B cell (primary cell): ENCODE data around the gene ANKS1B.

Experiments used
- CTCF ChIP-seq: fragments of 200-600 bp; IDR thresholded peaks from one replicate; pipeline ENCODE4 v1.8.0; 2022; ENCODE audit warnings: antibody characterized with exemption, mild to moderate bottlenecking
- EZH2 ChIP-seq: IDR thresholded peaks from 2 replicates; pipeline ENCODE4 v1.6.1; 2012; ENCODE audit warnings: borderline replicate concordance, low read depth, mild to moderate bottlenecking, moderate library complexity, low read length; ENCODE audit not compliant: insufficient read depth, poor library complexity, severe bottlenecking

GRCh38 chr12:99004799-99005466, 979.8 kb downstream of the ANKS1B start:
- no peak for TF ChIP-seq CTCF
- no peak for TF ChIP-seq EZH2
